Endodermal cell (in vitro differentiated cells): ENCODE data around the gene CTIF. TPM values are rescaled to one million over a fixed set of nuclear protein-coding genes. Genes with fewer than 3 reads are reported as not detected.

Source experiments
- DNase-seq: peaks from one replicate; pipeline ENCODE4 v3.0.0-alpha.2; 2017
- H3K27ac ChIP-seq: 2 replicates; pipeline ENCODE4 v1.5.1; 2013; ENCODE audit warnings: mild to moderate bottlenecking, low read depth, low read length, moderate library complexity
- H3K27me3 ChIP-seq: 2 replicates; pipeline ENCODE4 v1.6.1; 2013; ENCODE audit warnings: mild to moderate bottlenecking, low read length, moderate library complexity; ENCODE audit not compliant: insufficient read depth, control insufficient read depth, poor library complexity, severe bottlenecking
- H3K36me3 ChIP-seq: 2 replicates; pipeline ENCODE4 v1.7.0; 2013; ENCODE audit warnings: mild to moderate bottlenecking, low read length, moderate library complexity; ENCODE audit not compliant: control insufficient read depth, insufficient read depth
- H3K4me1 ChIP-seq: one replicate; pipeline ENCODE4 v1.7.0; 2013; ENCODE audit warnings: low read length; ENCODE audit not compliant: control insufficient read depth, insufficient read depth
- H3K4me3 ChIP-seq: 2 replicates; pipeline ENCODE4 v1.5.1; 2013; ENCODE audit warnings: mild to moderate bottlenecking, low read length, moderate library complexity
- H3K9ac ChIP-seq: 2 replicates; pipeline ENCODE4 v1.6.1; 2013; ENCODE audit warnings: mild to moderate bottlenecking, low read length, moderate library complexity; ENCODE audit not compliant: poor library complexity, severe bottlenecking; ENCODE audit errors: extremely low read depth
- H3K9me3 ChIP-seq: 2 replicates; pipeline ENCODE4 v1.6.1; 2013; ENCODE audit warnings: mild to moderate bottlenecking, low read length, moderate library complexity; ENCODE audit not compliant: control insufficient read depth
- H3K27ac Mint-ChIP-seq: 2 replicates; pipeline ENCODE4 v1.8.0; 2020; ENCODE audit warnings: mixed read lengths
- H3K27me3 Mint-ChIP-seq: 2 replicates; pipeline ENCODE4 v1.8.0; 2021; ENCODE audit warnings: mild to moderate bottlenecking, mixed read lengths; ENCODE audit not compliant: insufficient read depth
- H3K36me3 Mint-ChIP-seq: 2 replicates; pipeline ENCODE4 v1.8.0; 2020; ENCODE audit warnings: low read depth, mixed read lengths
- H3K4me1 Mint-ChIP-seq: 2 replicates; pipeline ENCODE4 v1.8.0; 2020; ENCODE audit warnings: mixed read lengths
- H3K4me3 Mint-ChIP-seq: 2 replicates; pipeline ENCODE4 v1.8.0; 2020; ENCODE audit warnings: mild to moderate bottlenecking, moderate library complexity, mixed read lengths
- H3K9me3 Mint-ChIP-seq: 2 replicates; pipeline ENCODE4 v1.8.0; 2020; ENCODE audit warnings: mild to moderate bottlenecking, mixed read lengths
- WGBS, 2 experiments: methylation state at CpG; one replicate each; pipeline versions ENCODE4 v1.1.5 to v1.1.7; 2013; ENCODE audit warnings: missing lambda C conversion rate in 2 of 2, mixed read lengths in 1 of 2; ENCODE audit not compliant: insufficient coverage in 1 of 2, insufficient read length in 1 of 2; 5-methylcytosine and 5-hydroxymethylcytosine counted together
- total RNA-seq, 2 donors: library from RNA; stranded (reverse); fragmentation: NEBNext Ultra II Directional in 1 of 2; extraction: Animal tissue kit (Norgen Biotek cat#: 25700) in 1 of 2; gene quantifications; 2 replicates in 1 of 2; 3 replicates in 1 of 2; pipeline ENCODE4 v1.2.1, GENCODE V29; 2021
- TF ChIP-seq, protein P1 (sequence below): fragments of 200-600 bp; sonication (generic); conservative IDR thresholded peaks from 2 replicates; pipeline ENCODE4 v1.5.0; 2021; ENCODE audit warnings: antibody characterized with exemption, mild to moderate bottlenecking

The CTIF gene
- total RNA-seq, 2 donors from 2014 or later: 33.8 to 41.6 TPM

DNA sequence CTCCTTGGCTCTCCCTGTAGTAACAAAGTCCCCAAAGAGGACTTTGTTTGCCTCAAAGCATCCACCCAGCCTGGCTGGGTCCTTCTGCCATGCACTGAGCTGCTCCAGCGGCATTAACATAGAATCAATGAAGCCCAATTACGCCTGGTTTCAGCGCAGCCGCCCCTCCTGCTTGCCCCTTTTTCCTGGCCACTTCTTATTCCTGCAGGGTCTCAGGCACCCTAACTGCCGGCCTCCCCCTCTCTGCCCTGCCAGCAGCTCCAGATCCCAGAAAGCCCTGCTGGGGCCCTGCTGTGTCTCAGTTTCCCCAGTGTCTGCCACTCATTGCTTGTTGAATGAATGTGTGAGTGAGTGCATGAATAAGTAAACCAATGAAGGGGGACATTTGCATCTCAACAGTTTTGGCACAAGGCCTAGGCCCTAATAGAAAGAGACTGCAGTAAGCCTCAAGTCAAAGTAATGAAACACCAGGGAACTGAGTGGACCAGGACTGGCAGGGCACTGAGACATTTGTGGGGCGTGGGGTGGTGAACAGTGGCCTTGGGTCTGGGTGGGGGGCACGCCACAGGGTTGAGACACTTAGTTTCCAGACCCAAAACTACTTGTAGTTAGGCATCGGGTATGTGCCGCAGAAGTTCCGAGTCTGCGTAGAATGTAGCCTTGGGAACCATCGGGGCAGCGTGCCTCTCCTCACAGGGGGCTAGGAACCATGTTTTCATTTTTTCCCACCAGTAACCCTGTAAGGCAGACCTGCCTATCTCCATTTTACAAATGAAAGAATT, 351.3 kb downstream of the CTIF start:
- Histone ChIP-seq H3K4me1 (peaks cover 5% of the 10 kb centered on the region), H3K4me3 (no peak overlapping the region), H3K36me3 (no peaks in the 10 kb centered on the region), H3K27me3 (no peaks in the 10 kb centered on the region), H3K27ac (peak overlapping the region; percentile 63), H3K9me3 (no peaks in the 10 kb centered on the region), H3K9ac (no peak overlapping the region)
- TF ChIP-seq, protein P1, sequence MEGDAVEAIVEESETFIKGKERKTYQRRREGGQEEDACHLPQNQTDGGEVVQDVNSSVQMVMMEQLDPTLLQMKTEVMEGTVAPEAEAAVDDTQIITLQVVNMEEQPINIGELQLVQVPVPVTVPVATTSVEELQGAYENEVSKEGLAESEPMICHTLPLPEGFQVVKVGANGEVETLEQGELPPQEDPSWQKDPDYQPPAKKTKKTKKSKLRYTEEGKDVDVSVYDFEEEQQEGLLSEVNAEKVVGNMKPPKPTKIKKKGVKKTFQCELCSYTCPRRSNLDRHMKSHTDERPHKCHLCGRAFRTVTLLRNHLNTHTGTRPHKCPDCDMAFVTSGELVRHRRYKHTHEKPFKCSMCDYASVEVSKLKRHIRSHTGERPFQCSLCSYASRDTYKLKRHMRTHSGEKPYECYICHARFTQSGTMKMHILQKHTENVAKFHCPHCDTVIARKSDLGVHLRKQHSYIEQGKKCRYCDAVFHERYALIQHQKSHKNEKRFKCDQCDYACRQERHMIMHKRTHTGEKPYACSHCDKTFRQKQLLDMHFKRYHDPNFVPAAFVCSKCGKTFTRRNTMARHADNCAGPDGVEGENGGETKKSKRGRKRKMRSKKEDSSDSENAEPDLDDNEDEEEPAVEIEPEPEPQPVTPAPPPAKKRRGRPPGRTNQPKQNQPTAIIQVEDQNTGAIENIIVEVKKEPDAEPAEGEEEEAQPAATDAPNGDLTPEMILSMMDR: no peak
- WGBS, 2 experiments: 90% methylated on average over 12 to 13 of the region's 13 CpGs
- DNase-seq: peak; percentile 43
- Mint-ChIP-seq H3K9me3 (no peaks in the 10 kb centered on the region), H3K27me3 (peaks cover under 1% of the 10 kb centered on the region), H3K4me1 (peaks cover 10% of the 10 kb centered on the region), H3K27ac (peak overlapping the region; percentile 8), H3K4me3 (no peak overlapping the region), H3K36me3 (no peaks in the 10 kb centered on the region)

DNA sequence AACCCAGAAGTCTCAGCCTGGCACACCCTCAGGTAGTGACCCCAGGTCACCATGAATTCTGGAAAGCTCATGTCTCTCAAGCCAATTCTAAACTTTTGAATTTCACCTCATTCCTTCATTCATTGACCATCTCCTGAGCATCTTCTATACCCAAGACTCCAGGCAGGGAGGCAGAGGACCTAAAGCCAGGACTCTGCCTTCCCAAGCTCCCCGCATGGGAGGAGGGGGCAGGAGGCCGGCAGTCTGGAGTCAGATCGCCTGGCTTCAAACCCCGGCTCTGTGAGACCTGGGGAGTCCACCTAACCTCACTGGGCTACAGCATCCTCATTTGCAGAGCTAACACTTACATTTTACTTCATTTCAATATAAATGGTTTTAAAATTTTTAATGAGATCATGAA, 352.9 kb downstream of the CTIF start:
- peaks cover 5% of the 10 kb centered on the region for H3K4me1 ChIP-seq
- TF ChIP-seq, protein P1: no peak
- no peak overlapping the region for H3K9ac ChIP-seq
- no peak overlapping the region for H3K27ac ChIP-seq
- Mint-ChIP-seq H3K4me3 (no peak overlapping the region), H3K9me3 (no peaks in the 10 kb centered on the region), H3K27me3 (no peaks in the 10 kb centered on the region), H3K4me1 (peaks cover 10% of the 10 kb centered on the region), H3K36me3 (no peaks in the 10 kb centered on the region), H3K27ac (no peak overlapping the region)
- H3K4me3 ChIP-seq: no peak overlapping the region
- no peaks in the 10 kb centered on the region for H3K27me3 ChIP-seq
- WGBS, 2 experiments: 89% methylated on average over 4 of the region's 4 CpGs; no CpG with 5 or more reads in 1 of the 2 experiments
- no peak for DNase-seq
- no peaks in the 10 kb centered on the region for H3K36me3 ChIP-seq
- no peaks in the 10 kb centered on the region for H3K9me3 ChIP-seq

DNA sequence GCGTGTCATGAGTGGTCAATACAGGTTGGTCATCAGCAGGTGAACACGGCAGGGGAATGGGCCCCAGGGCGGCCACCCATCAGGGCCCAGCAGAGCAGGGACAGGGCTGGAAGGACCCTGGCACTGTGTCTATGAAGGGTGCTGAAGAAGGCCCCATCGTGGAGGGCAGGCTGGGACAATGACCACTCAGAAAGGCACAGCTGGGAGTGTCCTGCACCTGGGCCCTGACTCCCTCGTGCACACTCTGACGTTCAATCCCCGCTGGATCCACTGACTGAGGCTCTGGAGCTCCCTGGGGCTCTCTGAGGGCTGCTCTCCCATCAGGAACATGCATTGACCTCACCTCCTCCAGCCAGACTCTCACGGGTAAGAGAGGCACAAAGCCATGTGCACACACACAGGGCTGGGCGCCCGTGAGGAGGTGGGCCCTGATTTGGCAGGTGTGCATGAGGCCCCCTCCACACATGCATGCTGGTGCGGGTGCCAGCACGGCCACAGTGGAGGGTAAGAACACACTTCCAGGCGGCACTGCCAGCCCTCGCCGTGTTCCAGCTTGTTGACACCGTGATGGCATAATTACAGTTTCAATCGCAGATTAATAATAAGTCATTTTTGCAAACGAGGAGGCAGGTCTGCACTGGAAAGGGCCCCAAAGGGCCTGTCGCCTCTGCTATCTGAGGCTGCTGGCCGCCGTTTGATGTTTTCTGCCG, 353.5 kb downstream of the CTIF start:
- Mint-ChIP-seq H3K36me3 (no peaks in the 10 kb centered on the region), H3K9me3 (no peaks in the 10 kb centered on the region), H3K27me3 (no peaks in the 10 kb centered on the region), H3K4me3 (no peak overlapping the region), H3K27ac (no peak overlapping the region), H3K4me1 (peaks cover 10% of the 10 kb centered on the region)
- peak; percentile 45 for DNase-seq
- no peak overlapping the region for H3K9ac ChIP-seq
- H3K27me3 ChIP-seq: no peaks in the 10 kb centered on the region
- no peak overlapping the region for H3K27ac ChIP-seq
- peaks cover 5% of the 10 kb centered on the region for H3K4me1 ChIP-seq
- 91 to 93% methylated on average over 14 to 22 of the region's 22 CpGs for WGBS, 2 experiments
- H3K36me3 ChIP-seq: no peaks in the 10 kb centered on the region
- no peak overlapping the region for H3K4me3 ChIP-seq
- H3K9me3 ChIP-seq: no peaks in the 10 kb centered on the region
- TF ChIP-seq, protein P1: no peak
